Activated CD4-positive, CD25-positive, alpha-beta regulatory T cell treated with anti-CD3 and anti-CD28 coated beads, Interleukin-2, amount 50 U/mL, for 72 hours (primary cell): ENCODE results near the gene SPEM1.
A peak's percentile ranks its signal among the peaks of the same experiment; 100 is the strongest.

ENCODE experiments used
- DNase-seq: peaks from one replicate; pipeline ENCODE4 v3.0.0; 2021

Gene SPEM1

DNA sequence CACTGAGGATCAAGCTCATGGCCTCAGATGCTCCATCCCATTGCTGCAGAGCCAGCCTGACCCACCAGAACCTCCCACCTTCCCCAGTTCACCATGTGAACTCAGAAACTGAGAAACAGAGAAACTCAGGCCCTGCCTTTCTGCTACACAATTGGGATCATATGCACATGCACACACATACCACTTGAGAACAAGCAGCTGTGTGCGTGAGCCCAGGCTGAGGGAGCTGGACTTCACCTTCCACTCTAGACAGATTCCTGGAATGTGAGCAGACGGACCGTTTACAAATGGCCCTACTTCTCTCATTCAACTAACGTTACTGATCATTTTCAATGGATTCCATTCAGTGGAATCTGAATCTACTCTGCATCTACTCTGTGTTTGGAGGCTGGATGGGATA lies 3.6 kb downstream of the SPEM1 start:
- no peak for DNase-seq

GRCh38 chr17:7425316-7425715 lies 5.2 kb downstream of the SPEM1 start, which contains the start of gene SPEM2:
Gene SPEM2 (plus strand): TSS chr17:7425616. CDS start chr17:7425689, 73 bp downstream.
- no peak for DNase-seq

DNA sequence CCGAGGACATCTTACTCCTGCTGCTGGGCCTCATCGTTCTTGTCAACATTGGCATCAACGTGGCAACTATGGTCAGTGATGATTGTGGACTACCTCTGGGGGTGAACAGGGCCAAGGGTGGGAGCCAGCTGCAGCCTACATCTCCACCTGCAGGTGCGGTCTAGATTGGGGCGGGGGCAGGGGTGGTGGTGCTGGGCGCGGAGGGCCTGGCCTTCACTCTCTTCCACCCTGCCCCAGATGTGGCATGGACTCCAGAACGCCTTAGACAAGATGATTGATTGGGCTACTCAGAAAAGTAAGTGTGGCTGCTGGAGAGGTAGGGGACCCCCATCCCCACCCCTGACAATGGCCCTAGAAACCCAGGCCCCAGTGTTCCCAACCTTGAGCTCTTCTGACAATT lies 5.6 kb downstream of the SPEM1 start:
- no peak for DNase-seq

- no peak for DNase-seq
Measured at GRCh38 chr17:7426203-7426863, 6.2 kb downstream of the SPEM1 start.

- DNase-seq, result no peak
Measured at GRCh38 chr17:7426896-7427489, 6.9 kb downstream of the SPEM1 start.

DNA sequence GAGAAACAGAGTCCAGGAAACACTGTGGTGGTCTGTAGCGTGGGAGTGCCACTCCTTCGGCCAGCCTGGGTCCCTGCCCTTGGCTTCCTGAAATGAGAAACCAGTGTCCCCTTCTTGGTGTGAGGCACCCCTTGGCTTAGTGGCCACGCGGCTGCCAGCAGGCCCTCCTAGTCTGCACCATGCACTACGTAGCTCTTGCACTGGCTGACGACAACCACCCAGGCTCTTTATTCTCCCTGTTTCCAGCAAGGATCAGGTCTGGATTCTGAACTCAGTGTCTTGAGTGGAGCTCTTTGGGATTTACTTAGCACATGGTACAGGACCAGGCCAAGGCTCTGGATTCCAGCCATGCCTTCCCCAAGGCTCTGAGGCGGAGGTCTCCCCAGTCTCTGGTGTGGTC lies 7.4 kb downstream of the SPEM1 start:
- DNase-seq, result no peak

GRCh38 chr17:7428557-7428956 lies 8.4 kb downstream of the SPEM1 start, which contains the start of gene SPEM3:
Gene SPEM3 (plus strand): TSS chr17:7428857. CDS start chr17:7428903, 46 bp downstream.
- no peak for DNase-seq

DNA sequence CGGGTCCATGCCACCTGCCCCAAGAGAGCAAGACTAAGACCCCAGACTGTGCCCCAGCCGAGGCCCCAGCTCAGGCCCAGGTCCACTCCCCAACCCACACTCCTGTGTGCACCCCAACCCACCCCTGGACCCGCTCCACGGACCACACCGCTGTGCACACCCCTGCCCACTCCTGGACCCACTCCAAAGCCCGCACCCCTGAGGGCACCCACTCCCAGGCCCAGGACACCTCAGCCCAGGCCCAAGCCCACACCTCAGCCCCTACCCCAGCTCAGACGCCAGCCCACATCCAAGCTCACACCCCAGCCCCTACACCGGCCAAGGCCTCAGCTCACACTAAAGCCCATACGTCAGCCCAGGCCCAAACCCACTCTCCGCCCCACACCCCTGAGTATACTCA lies 9.6 kb downstream of the SPEM1 start:
- no peak for DNase-seq

DNA sequence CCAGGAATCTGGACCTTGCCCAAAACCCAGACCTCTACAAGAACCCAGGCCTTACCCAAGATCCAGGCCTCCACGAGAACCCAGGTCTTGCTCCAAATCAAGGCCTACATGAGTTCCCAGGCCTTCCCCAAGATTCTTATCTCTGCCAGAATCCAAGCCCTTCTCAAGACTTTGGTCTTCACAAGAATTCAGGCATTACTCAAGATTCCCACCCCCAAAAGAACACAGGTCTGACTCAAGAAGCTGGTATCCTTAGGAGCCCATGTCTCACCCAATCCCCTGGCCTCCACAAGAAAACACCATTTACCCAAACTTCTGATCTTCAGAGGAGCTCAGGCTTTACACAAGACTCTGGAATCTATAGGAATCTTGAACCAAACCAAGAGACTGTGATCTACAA lies 11.1 kb downstream of the SPEM1 start:
- DNase-seq, result no peak

GRCh38 chr17:7432296-7432695 lies 12.2 kb downstream of the SPEM1 start:
- no peak for DNase-seq

DNA sequence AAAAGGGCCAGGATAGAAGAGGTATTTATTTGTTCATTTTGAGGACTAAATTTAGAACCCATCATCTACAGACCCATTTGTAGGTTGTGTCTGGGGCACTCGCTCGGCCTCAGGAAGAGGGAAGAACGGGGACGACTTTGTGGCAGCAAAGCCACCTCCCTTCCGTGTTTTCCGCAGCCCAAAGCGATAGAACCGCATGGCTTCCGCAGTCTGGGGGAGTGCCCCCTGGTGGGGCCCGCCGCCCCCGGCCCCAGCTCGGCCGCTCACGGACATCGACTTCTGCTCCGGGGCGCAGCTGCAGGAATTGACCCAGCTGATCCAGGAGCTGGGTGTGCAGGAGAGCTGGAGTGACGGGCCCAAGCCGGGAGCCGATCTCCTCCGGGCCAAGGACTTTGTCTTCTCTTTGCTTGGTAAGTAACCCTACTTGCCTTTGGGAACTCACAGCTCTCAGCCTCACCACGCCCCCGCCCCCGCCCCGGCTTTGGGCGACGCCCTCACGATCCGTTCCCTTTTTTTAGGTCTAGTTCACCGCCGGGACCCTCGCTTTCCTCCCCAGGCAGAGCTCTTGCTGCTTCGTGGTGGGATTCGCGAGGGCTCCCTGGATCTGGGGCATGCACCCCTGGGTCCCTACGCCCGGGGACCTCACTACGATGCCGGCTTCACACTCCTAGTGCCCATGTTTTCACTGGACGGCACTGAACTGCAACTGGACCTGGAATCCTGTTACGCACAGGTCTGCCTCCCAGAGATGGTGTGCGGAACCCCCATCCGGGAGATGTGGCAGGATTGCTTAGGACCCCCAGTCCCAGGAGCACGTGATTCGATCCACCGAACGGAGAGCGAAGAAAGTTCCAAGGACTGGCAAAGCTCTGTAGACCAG lies 15.8 kb downstream of the SPEM1 start:
- DNase-seq, result peak; percentile 65

DNA sequence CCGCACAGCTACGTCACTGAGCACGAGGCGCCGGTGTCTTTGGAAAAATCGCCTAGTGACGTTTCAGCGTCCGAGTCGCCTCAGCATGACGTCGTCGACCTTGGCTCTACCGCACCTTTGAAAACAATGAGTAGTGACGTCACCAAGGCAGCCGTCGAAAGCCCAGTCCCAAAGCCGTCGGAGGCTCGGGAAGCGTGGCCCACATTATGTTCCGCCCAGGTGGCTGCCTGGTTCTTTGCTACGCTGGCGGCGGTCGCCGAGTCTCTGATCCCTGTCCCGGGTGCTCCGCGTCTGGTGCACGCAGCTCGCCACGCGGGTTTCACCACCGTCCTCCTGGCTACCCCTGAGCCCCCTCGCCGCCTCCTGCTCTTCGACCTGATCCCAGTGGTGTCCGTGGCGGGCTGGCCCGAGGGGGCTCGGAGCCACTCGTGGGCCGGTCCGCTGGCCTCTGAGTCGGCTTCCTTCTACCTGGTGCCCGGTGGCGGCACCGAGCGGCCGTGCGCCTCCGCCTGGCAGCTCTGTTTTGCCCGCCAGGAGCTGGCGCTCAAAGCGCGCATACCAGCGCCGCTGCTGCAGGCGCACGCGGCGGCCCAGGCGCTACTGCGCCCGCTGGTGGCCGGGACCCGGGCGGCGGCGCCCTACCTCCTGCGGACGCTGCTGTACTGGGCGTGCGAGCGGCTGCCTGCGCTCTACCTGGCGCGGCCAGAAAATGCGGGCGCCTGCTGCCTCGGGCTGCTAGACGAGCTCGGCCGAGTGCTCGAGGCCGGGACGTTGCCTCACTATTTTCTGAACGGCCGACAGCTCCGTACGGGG lies 16.6 kb downstream of the SPEM1 start:
- DNase-seq, result peak; percentile 79

DNA sequence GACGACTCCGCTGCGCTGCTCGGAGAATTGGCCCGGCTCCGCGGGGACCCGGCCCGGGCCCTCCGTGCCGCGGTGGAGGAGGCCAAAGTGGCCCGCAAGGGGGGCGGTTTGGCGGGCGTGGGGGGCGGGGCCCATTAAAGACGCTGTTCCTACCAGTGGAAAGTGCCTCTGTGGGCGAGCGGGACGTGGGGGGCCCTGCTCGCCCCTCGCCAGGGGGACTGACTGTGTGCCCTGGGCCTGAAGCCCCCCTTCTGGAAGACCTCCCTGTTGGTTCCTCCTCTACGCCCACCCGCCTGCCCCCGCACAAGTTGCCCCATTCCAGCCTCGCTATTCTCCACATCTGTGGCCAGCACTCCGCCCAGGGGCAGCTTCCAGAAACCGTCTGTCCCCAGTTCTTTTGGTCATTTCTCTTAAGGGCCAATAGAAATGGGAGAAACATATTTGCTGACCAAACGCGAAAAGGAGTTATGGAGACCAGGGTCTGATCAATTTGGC lies 17.3 kb downstream of the SPEM1 start:
- no peak for DNase-seq

DNA sequence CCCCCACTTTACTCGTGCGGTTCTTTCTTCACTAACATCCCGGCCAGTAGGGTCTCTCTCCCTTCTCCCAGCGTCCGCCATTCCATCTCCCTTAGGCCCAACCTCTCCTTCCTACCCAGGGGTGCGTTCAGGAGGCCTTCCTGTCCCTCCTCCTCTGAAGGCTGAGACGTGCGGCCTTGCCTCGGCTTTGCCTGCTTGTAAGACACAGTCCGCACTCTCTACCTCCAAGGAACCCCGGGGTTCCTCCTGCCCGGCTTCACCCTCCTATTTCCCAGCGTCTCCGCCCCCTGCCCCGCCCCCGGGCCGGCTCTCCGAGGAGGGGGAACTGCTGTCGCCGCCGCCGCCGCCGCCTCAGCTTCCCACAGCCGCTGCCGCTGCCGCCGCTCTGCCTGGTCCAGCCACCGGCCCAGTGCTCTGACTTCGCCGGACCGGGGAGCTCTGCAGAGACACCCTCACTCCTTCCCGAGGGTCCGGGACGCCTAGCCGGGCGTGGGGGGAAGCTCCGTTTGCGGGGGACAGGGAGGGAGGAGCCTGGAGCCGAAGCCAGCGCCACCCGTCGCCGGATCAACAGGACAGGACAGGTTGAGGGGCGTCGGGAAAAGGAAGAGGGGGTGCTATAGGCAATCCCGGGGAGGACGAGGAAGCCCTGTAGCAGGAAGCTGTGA lies 18.0 kb downstream of the SPEM1 start:
- no peak for DNase-seq

DNA sequence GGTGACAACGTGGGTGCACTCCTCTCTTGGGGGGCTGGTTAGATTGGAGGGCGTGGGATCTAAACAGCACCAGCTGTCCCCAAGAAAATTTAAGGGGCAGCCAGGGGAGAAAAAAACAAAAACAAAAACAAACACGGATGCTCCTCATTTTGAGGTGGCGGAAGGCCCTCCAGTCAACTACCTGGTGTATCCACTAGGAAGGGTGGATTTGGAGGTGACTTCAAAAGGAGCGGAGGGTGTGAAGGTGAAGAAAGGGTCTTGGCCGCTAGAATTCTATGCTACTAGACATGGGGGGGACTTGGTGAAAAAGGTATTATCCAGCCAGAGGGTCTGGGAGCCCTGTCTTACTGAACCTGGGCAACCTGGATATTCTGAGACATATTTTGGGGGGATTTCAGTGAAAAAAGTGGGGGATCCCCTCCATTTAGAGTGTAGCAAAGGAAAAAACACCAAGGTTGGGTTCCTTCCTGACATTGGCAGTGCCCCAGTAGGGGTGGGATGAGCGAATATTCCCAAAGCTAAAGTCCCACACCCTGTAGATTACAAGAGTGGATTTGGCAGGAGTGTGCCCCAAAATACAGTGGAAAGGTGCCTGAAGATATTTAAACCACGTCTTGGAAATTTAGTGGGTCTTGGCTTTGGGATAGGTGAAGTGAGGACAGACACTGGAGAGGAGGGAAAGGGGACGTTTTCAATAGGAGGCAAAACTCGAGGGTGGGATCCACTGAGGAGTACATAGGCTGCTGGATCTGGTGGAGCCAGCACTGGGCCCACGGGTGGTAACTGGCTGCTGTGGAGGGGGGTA lies 18.7 kb downstream of the SPEM1 start:
- DNase-seq, result no peak

GRCh38 chr17:7439462-7440112 lies 19.5 kb downstream of the SPEM1 start, which contains the start of gene FGF11:
Gene FGF11 (plus strand): TSS chr17:7439512. CDS start chr17:7439621, 109 bp downstream.
- no peak for DNase-seq

DNA sequence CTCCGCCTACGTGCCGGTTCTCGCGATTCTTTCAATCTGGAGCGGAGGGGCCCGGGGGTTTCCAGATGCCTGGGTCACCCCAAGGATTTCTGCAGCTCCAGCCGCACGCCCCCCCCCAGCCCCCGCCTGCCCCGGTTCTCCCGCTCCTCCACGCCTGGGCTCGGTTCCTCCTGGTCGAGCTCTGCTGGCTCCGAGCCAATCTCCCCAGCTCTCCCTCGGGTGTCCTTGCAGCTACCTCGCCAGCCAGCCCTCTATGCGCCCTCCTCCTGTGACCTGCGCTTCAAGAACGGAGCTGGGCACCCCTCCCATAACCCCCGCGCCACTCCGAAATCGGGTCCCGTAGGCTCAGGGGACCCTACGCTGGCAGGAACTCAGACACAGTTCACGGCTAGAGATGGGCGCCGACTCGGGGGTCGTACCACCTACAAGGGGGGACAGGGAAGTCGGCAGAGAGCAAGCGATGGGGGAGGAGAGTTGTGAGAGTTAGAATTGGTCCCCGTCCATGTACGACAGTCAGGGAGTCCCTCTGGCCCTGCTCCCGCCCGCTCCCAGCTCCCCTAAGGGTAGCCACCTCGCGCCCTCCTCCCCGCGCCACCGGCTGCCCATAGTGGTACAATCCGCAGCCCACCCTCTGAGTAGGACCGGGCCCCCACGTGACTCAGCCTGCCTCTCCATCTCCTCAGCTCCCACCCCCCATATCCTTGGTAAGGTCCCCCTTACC lies 20.1 kb downstream of the SPEM1 start:
- no peak for DNase-seq

- DNase-seq, result no peak
Measured at GRCh38 chr17:7440834-7441195, 20.7 kb downstream of the SPEM1 start.

DNA sequence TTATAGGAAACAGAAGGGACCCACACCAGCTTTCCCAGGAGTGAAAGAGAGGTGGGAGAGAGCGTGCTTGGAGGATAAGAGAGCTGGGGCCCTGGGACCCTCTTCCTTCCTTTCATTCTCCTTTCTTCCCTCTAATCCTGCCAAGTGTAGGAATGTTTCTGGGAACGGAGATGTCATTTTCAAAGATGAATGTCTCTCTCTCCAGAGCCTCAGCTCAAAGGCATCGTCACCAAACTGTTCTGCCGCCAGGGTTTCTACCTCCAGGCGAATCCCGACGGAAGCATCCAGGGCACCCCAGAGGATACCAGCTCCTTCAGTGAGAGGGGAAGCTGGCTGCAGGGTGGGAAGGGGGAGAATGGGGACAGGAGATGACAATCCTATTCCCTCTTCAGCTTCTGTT lies 21.1 kb downstream of the SPEM1 start:
- no peak for DNase-seq

- no peak for DNase-seq
Measured at GRCh38 chr17:7442142-7442541, 22.0 kb downstream of the SPEM1 start.
